HL-60 (cell line): ENCODE measurements around the gene NPTXR.
"Not testable (repeated sequence)": the region's sequence is repeated elsewhere in the genome, so short reads cannot be mapped to it uniquely, and the experiment has no call there.

Experiments
- DNase-seq, 2 experiments: peaks; one replicate each; pipeline ENCODE4 v3.0.0-alpha.2; 2010 to 2020; ENCODE audit warnings: low read depth in 1 of 2, low spot score in 1 of 2
- H3K27ac ChIP-seq: fragments of 250-450 bp; sonication (Bioruptor Pico); replicated peaks from 2 replicates; pipeline ENCODE4 v1.5.1; 2020; ENCODE audit warnings: mild to moderate bottlenecking, moderate library complexity
- H3K27me3 ChIP-seq: fragments of 250-450 bp; sonication (Bioruptor Pico); 2 replicates; pipeline ENCODE4 v1.5.1; 2021; ENCODE audit warnings: mild to moderate bottlenecking, moderate library complexity; ENCODE audit not compliant: insufficient read depth, poor library complexity, severe bottlenecking
- H3K4me3 ChIP-seq: replicated peaks from 2 replicates; pipeline ENCODE4 v1.5.1; 2011; ENCODE audit warnings: mild to moderate bottlenecking, control low read depth, low read length; ENCODE audit not compliant: insufficient read depth
- CTCF ChIP-seq: IDR thresholded peaks from one replicate; pipeline ENCODE4 v1.5.1; 2011; ENCODE audit warnings: low read length, control low read depth, inconsistent platforms; ENCODE audit not compliant: insufficient read depth
- GABPA ChIP-seq: IDR thresholded peaks from 2 replicates; pipeline ENCODE4 v1.6.1; 2012; ENCODE audit warnings: low read depth
- POLR2AphosphoS5 ChIP-seq: IDR thresholded peaks from 2 replicates; pipeline ENCODE4 v1.6.1; 2012; ENCODE audit warnings: low read depth
- REST ChIP-seq: IDR thresholded peaks from 2 replicates; pipeline ENCODE4 v1.6.1; 2012; ENCODE audit warnings: low read depth; ENCODE audit not compliant: insufficient replicate concordance
- SPI1 ChIP-seq: IDR thresholded peaks from 2 replicates; pipeline ENCODE4 v1.6.1; 2012; ENCODE audit warnings: low read depth, mild to moderate bottlenecking, borderline replicate concordance

Gene NPTXR

GRCh38 chr22:38860283-38861169 is 16.7 kb upstream of the NPTXR start:
- TF ChIP-seq GABPA (no peak), POLR2AphosphoS5 (no peak), CTCF (no peak), REST (no peak), SPI1 (no peak)
- Histone ChIP-seq H3K27me3 (no peaks in the 10 kb centered on the region), H3K27ac (no peak overlapping the region), H3K4me3 (no peak overlapping the region)
- no peak for DNase-seq

GRCh38 chr22:38859581-38860282 is 15.9 kb upstream of the NPTXR start:
- no peak for TF ChIP-seq CTCF
- no peak for TF ChIP-seq POLR2AphosphoS5
- TF ChIP-seq SPI1, result no peak
- TF ChIP-seq REST, result no peak
- no peak for TF ChIP-seq GABPA
- Histone ChIP-seq H3K4me3 (no peak overlapping the region), H3K27ac (no peak overlapping the region), H3K27me3 (no peaks in the 10 kb centered on the region)
- no peak for DNase-seq

GRCh38 chr22:38858492-38858891 is 14.7 kb upstream of the NPTXR start:
- TF ChIP-seq REST (no peak), POLR2AphosphoS5 (no peak), CTCF (no peak)
- no peak overlapping the region for H3K27ac ChIP-seq
- no peak for DNase-seq

GRCh38 chr22:38854476-38854875 is 10.6 kb upstream of the NPTXR start:
- peaks cover 12% of the 10 kb centered on the region for H3K27me3 ChIP-seq
- H3K4me3 ChIP-seq, DNase-seq, H3K27ac ChIP-seq: not testable (repeated sequence)

More at GRCh38 chr22:38858492-38858891, 14.7 kb upstream of the NPTXR start:
- Histone ChIP-seq H3K4me3 (no peak overlapping the region), H3K27me3 (no peaks in the 10 kb centered on the region)

- H3K4me3 ChIP-seq, DNase-seq, H3K27ac ChIP-seq: not testable (repeated sequence)
- H3K27me3 ChIP-seq, result peaks cover 12% of the 10 kb centered on the region
Measured at GRCh38 chr22:38853883-38854282, 10.1 kb upstream of the NPTXR start.
